SK-N-SH treated with all-trans-retinoic acid at 6 μM for 48 hours (cell line): Measurements from ENCODE around the gene CABLES1.

Source experiments
- ATAC-seq: fragments of 200-7000 bp; cut with Tn5 transposase; 3 replicates; pipeline ENCODE4 v1.9.1; 2020; ENCODE audit warnings: mild to moderate bottlenecking, moderate library complexity
- ARNTL ChIP-seq: fragments of 450-650 bp; formaldehyde crosslinking; IDR thresholded peaks from 2 replicates; pipeline ENCODE4 v1.5.0; 2020; ENCODE audit warnings: low read depth, mild to moderate bottlenecking, moderate library complexity, borderline replicate concordance
- BACH2 ChIP-seq: fragments of 250-450 bp; sonication (Bioruptor Pico); IDR thresholded peaks from 2 replicates; pipeline ENCODE4 v1.9.0; 2021; ENCODE audit warnings: mild to moderate bottlenecking, borderline replicate concordance
- CREB5 ChIP-seq: fragments of 250-450 bp; sonication (Bioruptor Pico); IDR thresholded peaks from 2 replicates; pipeline ENCODE4 v1.5.1; 2020; ENCODE audit warnings: low read depth, mild to moderate bottlenecking, moderate library complexity
- CSDC2 ChIP-seq: fragments of 250-450 bp; sonication (Bioruptor Pico); IDR thresholded peaks from 2 replicates; pipeline ENCODE4 v1.5.0; 2020; ENCODE audit warnings: mild to moderate bottlenecking, moderate library complexity
- CSRNP3 ChIP-seq: fragments of 250-450 bp; sonication (Bioruptor Pico); IDR thresholded peaks from 2 replicates; pipeline ENCODE4 v1.5.1; 2021; ENCODE audit warnings: mild to moderate bottlenecking, moderate library complexity
- GLIS3 ChIP-seq: fragments of 250-450 bp; sonication (Bioruptor Pico); IDR thresholded peaks from 2 replicates; pipeline ENCODE4 v1.5.0; 2020; ENCODE audit warnings: mild to moderate bottlenecking, moderate library complexity
- ISL1 ChIP-seq: fragments of 250-450 bp; sonication (Bioruptor Pico); IDR thresholded peaks from 2 replicates; pipeline ENCODE4 v2.1.2; 2022; ENCODE audit warnings: mild to moderate bottlenecking, moderate library complexity
- OSR1 ChIP-seq: fragments of 250-450 bp; sonication (Bioruptor Pico); IDR thresholded peaks from 2 replicates; pipeline ENCODE4 v1.8.0; 2022; ENCODE audit warnings: moderate library complexity, mild to moderate bottlenecking, inconsistent platforms
- POU6F1 ChIP-seq: fragments of 250-450 bp; sonication (Bioruptor Pico); IDR thresholded peaks from 2 replicates; pipeline ENCODE4 v1.8.0; 2021; ENCODE audit warnings: low read depth, mild to moderate bottlenecking, moderate library complexity, borderline replicate concordance
- PPARA ChIP-seq: fragments of 250-450 bp; sonication (Bioruptor Pico); IDR thresholded peaks from 2 replicates; pipeline ENCODE4 v1.5.0; 2020; ENCODE audit warnings: mild to moderate bottlenecking, borderline replicate concordance
- RARB ChIP-seq: fragments of 250-450 bp; sonication (Bioruptor Pico); IDR thresholded peaks from 2 replicates; pipeline ENCODE4 v1.8.0; 2021; ENCODE audit warnings: mild to moderate bottlenecking, moderate library complexity
- SNAI2 ChIP-seq: fragments of 250-450 bp; sonication (Bioruptor Pico); IDR thresholded peaks from 2 replicates; pipeline ENCODE4 v1.5.0; 2020; ENCODE audit warnings: mild to moderate bottlenecking, moderate library complexity
- TCF4 ChIP-seq: fragments of 250-450 bp; sonication (Bioruptor Pico); IDR thresholded peaks from 2 replicates; pipeline ENCODE4 v1.8.0; 2021; ENCODE audit warnings: mild to moderate bottlenecking, moderate library complexity, borderline replicate concordance
- TOX ChIP-seq: fragments of 250-450 bp; sonication (Bioruptor Pico); IDR thresholded peaks from 2 replicates; pipeline ENCODE4 v1.8.0; 2021; ENCODE audit warnings: mild to moderate bottlenecking, moderate library complexity, borderline replicate concordance
- TSHZ2 ChIP-seq: fragments of 250-450 bp; sonication (Bioruptor Pico); IDR thresholded peaks from 2 replicates; pipeline ENCODE4 v1.5.0; 2020; ENCODE audit warnings: mild to moderate bottlenecking, moderate library complexity
- ZC3H10 ChIP-seq: fragments of 250-450 bp; sonication (Bioruptor Pico); IDR thresholded peaks from 2 replicates; pipeline ENCODE4 v1.5.1; 2021; ENCODE audit warnings: mild to moderate bottlenecking, moderate library complexity
- ZFP3 ChIP-seq: fragments of 250-450 bp; sonication (Bioruptor Pico); IDR thresholded peaks from 2 replicates; pipeline ENCODE4 v1.5.0; 2020; ENCODE audit warnings: mild to moderate bottlenecking, moderate library complexity
- ZFP30 ChIP-seq: fragments of 450-650 bp; formaldehyde crosslinking; IDR thresholded peaks from 2 replicates; pipeline ENCODE4 v1.5.0; 2022; ENCODE audit warnings: mild to moderate bottlenecking, moderate library complexity
- ZNF70 ChIP-seq: fragments of 450-650 bp; formaldehyde crosslinking; IDR thresholded peaks from 2 replicates; pipeline ENCODE4 v1.5.0; 2020; ENCODE audit warnings: mild to moderate bottlenecking, moderate library complexity
- ZNF8 ChIP-seq: fragments of 450-650 bp; formaldehyde crosslinking; IDR thresholded peaks from 2 replicates; pipeline ENCODE4 v1.5.0; 2020; ENCODE audit warnings: mild to moderate bottlenecking, moderate library complexity

CABLES1 gene

GRCh38 chr18:23178201-23178600, 42.9 kb downstream of the CABLES1 start:
- no peak for ATAC-seq
- TF ChIP-seq ZC3H10 (no peak), ZNF70 (CRISPR knock-in tag) (no peak), SNAI2 (no peak), PPARA (no peak), ARNTL (no peak), GLIS3 (CRISPR knock-in tag) (no peak), TOX (CRISPR knock-in tag) (no peak)

GRCh38 chr18:23178661-23179081, 43.4 kb downstream of the CABLES1 start:
- no peak for ATAC-seq
- TF ChIP-seq RARB (CRISPR knock-in tag) (no peak), PPARA (no peak), CREB5 (CRISPR knock-in tag) (no peak), TSHZ2 (CRISPR knock-in tag) (no peak), ZC3H10 (no peak), CSDC2 (no peak), TOX (CRISPR knock-in tag) (no peak)

- no peak for ATAC-seq
- no peak for TF ChIP-seq CSDC2
- TF ChIP-seq RARB (CRISPR knock-in tag) = no peak
- no peak for TF ChIP-seq SNAI2
Measured at GRCh38 chr18:23179416-23179815, 44.1 kb downstream of the CABLES1 start.

- TF ChIP-seq ZC3H10 = no peak
- TF ChIP-seq ZNF70 (CRISPR knock-in tag) = no peak
- no peak for TF ChIP-seq ISL1 (CRISPR knock-in tag)
- TF ChIP-seq TSHZ2 (CRISPR knock-in tag) = no peak
- no peak for TF ChIP-seq ZNF8 (CRISPR knock-in tag)
- no peak for TF ChIP-seq CSDC2
- TF ChIP-seq GLIS3 (CRISPR knock-in tag) = no peak
- no peak for TF ChIP-seq TCF4
- TF ChIP-seq SNAI2 = no peak
- no peak for TF ChIP-seq ZFP3
- TF ChIP-seq OSR1 (CRISPR knock-in tag) = no peak
- no peak for TF ChIP-seq PPARA
- no peak for TF ChIP-seq TOX (CRISPR knock-in tag)
- TF ChIP-seq CSRNP3 (CRISPR knock-in tag) = no peak
- no peak for TF ChIP-seq CREB5 (CRISPR knock-in tag)
- TF ChIP-seq POU6F1 (CRISPR knock-in tag) = no peak
- TF ChIP-seq ARNTL = no peak
- no peak for TF ChIP-seq BACH2 (CRISPR knock-in tag)
- TF ChIP-seq ZFP30 (CRISPR knock-in tag) = no peak
- ATAC-seq = no peak
Measured at GRCh38 chr18:23181547-23181946, 46.3 kb downstream of the CABLES1 start.
